Neural cell (in vitro differentiated cells): ENCODE measurements around the gene DARS1. TPM values are rescaled to one million over a fixed set of nuclear protein-coding genes. Genes with fewer than 3 reads are reported as not detected.

Source experiments
- H2AFZ ChIP-seq: fragments of 200-600, 300-800 bp; sonication (generic), shearing (Covaris generic); 2 replicates; pipeline ENCODE4 v1.6.0; 2014; ENCODE audit warnings: low read depth, mild to moderate bottlenecking, antibody characterized with exemption, low read length, moderate library complexity
- H3F3A ChIP-seq: fragments of 200-600 bp; shearing (Covaris generic); 2 replicates; pipeline ENCODE4 v1.6.1; 2016; ENCODE audit warnings: mild to moderate bottlenecking, moderate library complexity, mixed read lengths, antibody characterized with exemption, low read length; ENCODE audit not compliant: insufficient read depth, poor library complexity, severe bottlenecking
- H3K27ac ChIP-seq: fragments of 200-600, 300-800 bp; sonication (generic), shearing (Covaris generic); 2 replicates; pipeline ENCODE4 v1.5.1; 2014; ENCODE audit warnings: mild to moderate bottlenecking, low read length, moderate library complexity
- H3K27me3 ChIP-seq: fragments of 300-800, 200-600 bp; sonication (generic), shearing (Covaris generic); 2 replicates; pipeline ENCODE4 v1.6.0; 2014; ENCODE audit warnings: mild to moderate bottlenecking, low read depth, low read length, moderate library complexity; ENCODE audit not compliant: insufficient read depth
- H3K36me3 ChIP-seq: fragments of 300-800, 200-600 bp; sonication (generic), shearing (Covaris generic); 2 replicates; pipeline ENCODE4 v1.5.1; 2014; ENCODE audit warnings: mild to moderate bottlenecking, antibody characterized with exemption, low read length, moderate library complexity; ENCODE audit not compliant: insufficient read depth
- H3K4me2 ChIP-seq: fragments of 300-800, 200-600 bp; sonication (generic), shearing (Covaris generic); 2 replicates; pipeline ENCODE4 v1.6.0; 2014; ENCODE audit warnings: mild to moderate bottlenecking, low read length
- H3K4me3 ChIP-seq: fragments of 300-800, 200-600 bp; sonication (generic), shearing (Covaris generic); 2 replicates; pipeline ENCODE4 v1.5.1; 2014; ENCODE audit warnings: mild to moderate bottlenecking, low read length, moderate library complexity
- H3K79me2 ChIP-seq: fragments of 200-600 bp; shearing (Covaris generic); replicated peaks from 2 replicates; pipeline ENCODE4 v1.6.0; 2014; ENCODE audit warnings: mild to moderate bottlenecking, low read length, moderate library complexity; ENCODE audit not compliant: insufficient read depth
- H3K9ac ChIP-seq: fragments of 300-800, 200-600 bp; sonication (generic), shearing (Covaris generic); 2 replicates; pipeline ENCODE4 v1.6.1; 2016; ENCODE audit warnings: mild to moderate bottlenecking, low read length, mixed read lengths
- H3K9me2 ChIP-seq: fragments of 200-600 bp; shearing (Covaris generic); 2 replicates; pipeline ENCODE4 v1.6.1; 2016; ENCODE audit warnings: mild to moderate bottlenecking, low read length, mixed read lengths; ENCODE audit not compliant: insufficient read depth
- H3K9me3 ChIP-seq: fragments of 200-600, 300-800 bp; sonication (generic), shearing (Covaris generic); 2 replicates; pipeline ENCODE4 v1.6.1; 2016; ENCODE audit warnings: mild to moderate bottlenecking, mixed run types, low read length, moderate library complexity, mixed read lengths
- H4K20me1 ChIP-seq: fragments of 200-600 bp; shearing (Covaris generic); 2 replicates; pipeline ENCODE4 v1.6.1; 2016; ENCODE audit warnings: mild to moderate bottlenecking, mixed run types; ENCODE audit not compliant: insufficient read depth
- EP300 ChIP-seq: fragments of 450-650 bp; conservative IDR thresholded peaks from 2 replicates; pipeline ENCODE4 v1.6.1; 2014; ENCODE audit warnings: antibody characterized with exemption, mild to moderate bottlenecking, moderate library complexity; ENCODE audit not compliant: poor library complexity, severe bottlenecking
- EZH2 ChIP-seq: fragments of 200-600, 300-800 bp; shearing (Covaris generic), sonication (generic); IDR thresholded peaks from 2 replicates; pipeline ENCODE4 v1.6.1; 2014; ENCODE audit warnings: antibody characterized with exemption, low read length, borderline replicate concordance, mild to moderate bottlenecking; ENCODE audit not compliant: insufficient read depth, poor library complexity, severe bottlenecking
- MXI1 ChIP-seq: fragments of 450-650 bp; conservative IDR thresholded peaks from 2 replicates; pipeline ENCODE4 v1.6.1; 2014; ENCODE audit warnings: antibody characterized with exemption, mild to moderate bottlenecking; ENCODE audit not compliant: poor library complexity, severe bottlenecking
- POLR2AphosphoS5 ChIP-seq: IDR thresholded peaks from 2 replicates; pipeline ENCODE4 v1.6.1; 2012
- RAD21 ChIP-seq: fragments of 450-650 bp; conservative IDR thresholded peaks from 2 replicates; pipeline ENCODE4 v1.6.1; 2014; ENCODE audit warnings: antibody characterized with exemption, mild to moderate bottlenecking, moderate library complexity
- TAF1 ChIP-seq: IDR thresholded peaks from 2 replicates; pipeline ENCODE4 v1.6.1; 2012; ENCODE audit warnings: low read depth
- polyA plus RNA-seq: library from polyadenylated mRNA; depleted of rRNA; stranded (reverse); fragments of >200 nt; gene quantifications from 2 replicates; pipeline ENCODE4 v1.2.3, GENCODE V29; 2014
- TF ChIP-seq, protein P1 (sequence below): IDR thresholded peaks from 2 replicates; pipeline ENCODE4 v1.6.1; 2012; ENCODE audit warnings: borderline replicate concordance
- TF ChIP-seq, protein P2 (sequence below): fragments of 450-650 bp; IDR thresholded peaks from 2 replicates; pipeline ENCODE4 v1.5.1; 2014; ENCODE audit warnings: antibody characterized with exemption, mild to moderate bottlenecking, moderate library complexity; ENCODE audit not compliant: poor library complexity, severe bottlenecking

DARS1 gene
- polyA plus RNA-seq, 1 donor from 2014 or later = 37.9 TPM

GRCh38 chr2:135949451-135950234 lies 35.8 kb downstream of the DARS1 start:
- no peaks in the 10 kb centered on the region for H3K79me2 ChIP-seq
- no peak overlapping the region for H3K9ac ChIP-seq
- no peaks in the 10 kb centered on the region for H3K27me3 ChIP-seq
- H3K9me3 ChIP-seq = no peaks in the 10 kb centered on the region
- TF ChIP-seq EP300 (no peak), MXI1 (no peak), EZH2 (no peak), RAD21 (no peak), POLR2AphosphoS5 (no peak)
- TF ChIP-seq, protein P1, sequence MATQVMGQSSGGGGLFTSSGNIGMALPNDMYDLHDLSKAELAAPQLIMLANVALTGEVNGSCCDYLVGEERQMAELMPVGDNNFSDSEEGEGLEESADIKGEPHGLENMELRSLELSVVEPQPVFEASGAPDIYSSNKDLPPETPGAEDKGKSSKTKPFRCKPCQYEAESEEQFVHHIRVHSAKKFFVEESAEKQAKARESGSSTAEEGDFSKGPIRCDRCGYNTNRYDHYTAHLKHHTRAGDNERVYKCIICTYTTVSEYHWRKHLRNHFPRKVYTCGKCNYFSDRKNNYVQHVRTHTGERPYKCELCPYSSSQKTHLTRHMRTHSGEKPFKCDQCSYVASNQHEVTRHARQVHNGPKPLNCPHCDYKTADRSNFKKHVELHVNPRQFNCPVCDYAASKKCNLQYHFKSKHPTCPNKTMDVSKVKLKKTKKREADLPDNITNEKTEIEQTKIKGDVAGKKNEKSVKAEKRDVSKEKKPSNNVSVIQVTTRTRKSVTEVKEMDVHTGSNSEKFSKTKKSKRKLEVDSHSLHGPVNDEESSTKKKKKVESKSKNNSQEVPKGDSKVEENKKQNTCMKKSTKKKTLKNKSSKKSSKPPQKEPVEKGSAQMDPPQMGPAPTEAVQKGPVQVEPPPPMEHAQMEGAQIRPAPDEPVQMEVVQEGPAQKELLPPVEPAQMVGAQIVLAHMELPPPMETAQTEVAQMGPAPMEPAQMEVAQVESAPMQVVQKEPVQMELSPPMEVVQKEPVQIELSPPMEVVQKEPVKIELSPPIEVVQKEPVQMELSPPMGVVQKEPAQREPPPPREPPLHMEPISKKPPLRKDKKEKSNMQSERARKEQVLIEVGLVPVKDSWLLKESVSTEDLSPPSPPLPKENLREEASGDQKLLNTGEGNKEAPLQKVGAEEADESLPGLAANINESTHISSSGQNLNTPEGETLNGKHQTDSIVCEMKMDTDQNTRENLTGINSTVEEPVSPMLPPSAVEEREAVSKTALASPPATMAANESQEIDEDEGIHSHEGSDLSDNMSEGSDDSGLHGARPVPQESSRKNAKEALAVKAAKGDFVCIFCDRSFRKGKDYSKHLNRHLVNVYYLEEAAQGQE = no peak
- no peaks in the 10 kb centered on the region for H3K36me3 ChIP-seq
- H2AFZ ChIP-seq = no peak overlapping the region
- no peak overlapping the region for H3K4me2 ChIP-seq
- H3K27ac ChIP-seq = no peak overlapping the region
- H3F3A ChIP-seq = no peaks in the 10 kb centered on the region
- no peaks in the 10 kb centered on the region for H3K9me2 ChIP-seq
- no peaks in the 10 kb centered on the region for H4K20me1 ChIP-seq
- no peak overlapping the region for H3K4me3 ChIP-seq

GRCh38 chr2:135948642-135949355 lies 36.6 kb downstream of the DARS1 start:
- H3K9me3 ChIP-seq = no peaks in the 10 kb centered on the region
- no peak overlapping the region for H3K4me2 ChIP-seq
- no peak overlapping the region for H3K9ac ChIP-seq
- H3K9me2 ChIP-seq = no peaks in the 10 kb centered on the region
- H3K36me3 ChIP-seq = no peaks in the 10 kb centered on the region
- no peaks in the 10 kb centered on the region for H3K79me2 ChIP-seq
- no peaks in the 10 kb centered on the region for H3K27me3 ChIP-seq
- no peak overlapping the region for H3K4me3 ChIP-seq
- TF ChIP-seq, protein P2, sequence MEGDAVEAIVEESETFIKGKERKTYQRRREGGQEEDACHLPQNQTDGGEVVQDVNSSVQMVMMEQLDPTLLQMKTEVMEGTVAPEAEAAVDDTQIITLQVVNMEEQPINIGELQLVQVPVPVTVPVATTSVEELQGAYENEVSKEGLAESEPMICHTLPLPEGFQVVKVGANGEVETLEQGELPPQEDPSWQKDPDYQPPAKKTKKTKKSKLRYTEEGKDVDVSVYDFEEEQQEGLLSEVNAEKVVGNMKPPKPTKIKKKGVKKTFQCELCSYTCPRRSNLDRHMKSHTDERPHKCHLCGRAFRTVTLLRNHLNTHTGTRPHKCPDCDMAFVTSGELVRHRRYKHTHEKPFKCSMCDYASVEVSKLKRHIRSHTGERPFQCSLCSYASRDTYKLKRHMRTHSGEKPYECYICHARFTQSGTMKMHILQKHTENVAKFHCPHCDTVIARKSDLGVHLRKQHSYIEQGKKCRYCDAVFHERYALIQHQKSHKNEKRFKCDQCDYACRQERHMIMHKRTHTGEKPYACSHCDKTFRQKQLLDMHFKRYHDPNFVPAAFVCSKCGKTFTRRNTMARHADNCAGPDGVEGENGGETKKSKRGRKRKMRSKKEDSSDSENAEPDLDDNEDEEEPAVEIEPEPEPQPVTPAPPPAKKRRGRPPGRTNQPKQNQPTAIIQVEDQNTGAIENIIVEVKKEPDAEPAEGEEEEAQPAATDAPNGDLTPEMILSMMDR = no peak
- no peak for TF ChIP-seq TAF1
- no peak overlapping the region for H2AFZ ChIP-seq
- no peaks in the 10 kb centered on the region for H4K20me1 ChIP-seq
- H3K27ac ChIP-seq = no peak overlapping the region
- H3F3A ChIP-seq = no peaks in the 10 kb centered on the region
